SK-N-SH (cell line): Measurements from ENCODE around the gene ZGPAT. TPM values are rescaled to one million over a fixed set of nuclear protein-coding genes. Genes with fewer than 3 reads are reported as not detected.

Experiments used
- CTCF ChIA-PET: fragments of 300-600, 350-600 bp; formaldehyde crosslinking; extraction: SDS; loops from one replicate; lab custom pipeline; 2021; lab: Yijun Ruan, JAX
- POLR2A ChIA-PET: fragments of 350-600 bp; sonication (Branson Sonifier 250); formaldehyde crosslinking; extraction: SDS; loops from one replicate; lab custom pipeline; 2020; ENCODE audit warnings: antibody characterized with exemption, inconsistent platforms; lab: Yijun Ruan, JAX
- DNase-seq: peaks from one replicate; pipeline ENCODE4 v3.0.0; 2012
- H2AFZ ChIP-seq: fragments of 200-600 bp; sonication (generic); 2 replicates; pipeline ENCODE4 v1.8.1; 2016; ENCODE audit warnings: antibody characterized with exemption, mild to moderate bottlenecking, low read depth
- H3F3A ChIP-seq: fragments of 200-600 bp; sonication (generic); replicated peaks from 2 replicates; pipeline ENCODE3; 2016; ENCODE audit warnings: antibody characterized with exemption, mild to moderate bottlenecking; ENCODE audit not compliant: insufficient read depth
- H3K27ac ChIP-seq, 2 experiments: fragments of 200-500 bp in 1 of 2; fragments of 200-600 bp in 1 of 2; sonication (Bioruptor generic) in 1 of 2; sonication (generic), shearing (Covaris generic) in 1 of 2; 2 replicates each; pipeline versions ENCODE4 v1.5.1 to v1.6.1; 2014 to 2016; ENCODE audit warnings: low read depth in 2 of 2, inconsistent platforms in 1 of 2, low read length in 1 of 2, mild to moderate bottlenecking in 1 of 2, mixed read lengths in 1 of 2
- H3K27me3 ChIP-seq: fragments of 200-600 bp; sonication (generic), shearing (Covaris generic); 2 replicates; pipeline ENCODE4 v1.6.1; 2016; ENCODE audit warnings: mixed run types; ENCODE audit not compliant: insufficient read depth
- H3K36me3 ChIP-seq, 2 experiments: fragments of 200-500 bp in 1 of 2; fragments of 200-600 bp in 1 of 2; sonication (Bioruptor generic) in 1 of 2; sonication (generic) in 1 of 2; replicated peaks in 1 of 2; 2 replicates each; pipeline versions ENCODE3 to v1.5.1; 2014 to 2016; ENCODE audit warnings: low read length in 1 of 2, mild to moderate bottlenecking in 1 of 2; ENCODE audit not compliant: insufficient read depth in 2 of 2, control insufficient read depth in 1 of 2
- H3K4me1 ChIP-seq, 2 experiments: fragments of 200-500 bp in 1 of 2; fragments of 200-600 bp in 1 of 2; sonication (Bioruptor generic) in 1 of 2; sonication (generic), shearing (Covaris generic) in 1 of 2; 2 replicates each; pipeline versions ENCODE4 v1.5.1 to v1.6.1; 2014 to 2016; ENCODE audit warnings: low read depth in 1 of 2, low read length in 1 of 2, mixed run types in 1 of 2; ENCODE audit not compliant: insufficient read depth in 2 of 2, control insufficient read depth in 1 of 2
- H3K4me2 ChIP-seq: fragments of 200-600 bp; sonication (generic), shearing (Covaris generic); 2 replicates; pipeline ENCODE4 v1.6.1; 2017; ENCODE audit warnings: mixed run types
- H3K4me3 ChIP-seq, 2 experiments: fragments of 200-500 bp in 1 of 2; fragments of 200-600 bp in 1 of 2; sonication (Bioruptor generic) in 1 of 2; sonication (generic), shearing (Covaris generic) in 1 of 2; 2 replicates each; pipeline versions ENCODE4 v1.5.1 to v1.8.1; 2014 to 2016; ENCODE audit warnings: low read depth in 2 of 2, inconsistent platforms in 1 of 2, low read length in 1 of 2, mild to moderate bottlenecking in 1 of 2, mixed read lengths in 1 of 2, moderate library complexity in 1 of 2
- H3K79me2 ChIP-seq: fragments of 200-600 bp; sonication (generic); 2 replicates; pipeline ENCODE4 v1.8.1; 2017; ENCODE audit warnings: mild to moderate bottlenecking; ENCODE audit not compliant: insufficient read depth
- H3K9ac ChIP-seq: fragments of 200-600 bp; sonication (generic); 2 replicates; pipeline ENCODE4 v1.6.1; 2017; ENCODE audit warnings: mixed run types
- H3K9me2 ChIP-seq: fragments of 200-600 bp; sonication (generic); 2 replicates; pipeline ENCODE4 v1.6.1; 2017; ENCODE audit warnings: mixed run types
- H3K9me3 ChIP-seq: fragments of 200-600 bp; sonication (generic); 2 replicates; pipeline ENCODE4 v1.6.1; 2017; ENCODE audit warnings: mixed run types, mild to moderate bottlenecking, moderate library complexity
- H4K20me1 ChIP-seq: fragments of 200-600 bp; sonication (generic); 2 replicates; pipeline ENCODE4 v1.6.1; 2017; ENCODE audit warnings: mild to moderate bottlenecking, mixed run types; ENCODE audit not compliant: insufficient read depth
- CHD2 ChIP-seq: fragments of 150-350 bp; IDR thresholded peaks from 2 replicates; pipeline ENCODE4 v1.6.1; 2018; ENCODE audit warnings: low read length; ENCODE audit not compliant: partially characterized antibody
- ELF1 ChIP-seq: IDR thresholded peaks from 2 replicates; pipeline ENCODE4 v1.4.0; 2012
- GATA2 ChIP-seq: sonication (generic); formaldehyde crosslinking; IDR thresholded peaks from 2 replicates; pipeline ENCODE4 v1.5.0; 2020; ENCODE audit warnings: mild to moderate bottlenecking, missing genetic modification reagents
- IRF3 ChIP-seq: fragments of 150-350 bp; IDR thresholded peaks from 2 replicates; pipeline ENCODE4 v1.6.1; 2016; ENCODE audit warnings: mild to moderate bottlenecking, low read depth, low read length
- MAX ChIP-seq: IDR thresholded peaks from 2 replicates; pipeline ENCODE4 v1.4.0; 2012; ENCODE audit warnings: low read depth
- MEF2A ChIP-seq: IDR thresholded peaks from 2 replicates; pipeline ENCODE4 v1.4.0; 2012; ENCODE audit warnings: low read depth, borderline replicate concordance
- NFIC ChIP-seq: IDR thresholded peaks from 2 replicates; pipeline ENCODE4 v1.4.0; 2012; ENCODE audit warnings: borderline replicate concordance
- NRF1 ChIP-seq: IDR thresholded peaks from 2 replicates; pipeline ENCODE4 v1.6.1; 2012; ENCODE audit warnings: low read depth, mild to moderate bottlenecking, low read length
- PBX3 ChIP-seq: IDR thresholded peaks from 2 replicates; pipeline ENCODE4; 2012
- RAD21 ChIP-seq: IDR thresholded peaks from 2 replicates; pipeline ENCODE4 v1.6.1; 2012; ENCODE audit warnings: mild to moderate bottlenecking, low read length
- RFX5 ChIP-seq: IDR thresholded peaks from 2 replicates; pipeline ENCODE4 v1.6.1; 2012; ENCODE audit warnings: mild to moderate bottlenecking, improper control_type of control experiment, low read length
- SMC3 ChIP-seq: IDR thresholded peaks from 2 replicates; pipeline ENCODE4 v1.6.1; 2012; ENCODE audit warnings: low read depth, low read length, improper control_type of control experiment
- TCF12 ChIP-seq: IDR thresholded peaks from 2 replicates; pipeline ENCODE4 v1.4.0; 2012
- YY1 ChIP-seq: IDR thresholded peaks from 2 replicates; pipeline ENCODE4 v1.4.0; 2012; ENCODE audit warnings: low read depth, mild to moderate bottlenecking
- WGBS: methylation state at CpG from one replicate; pipeline ENCODE4 v1.1.6; 2017; ENCODE audit warnings: low lambda C conversion rate; 5-methylcytosine and 5-hydroxymethylcytosine counted together
- polyA plus RNA-seq, 3 experiments: library from polyadenylated mRNA; depleted of rRNA; stranded (reverse); fragments of >200 nt; gene quantifications; 2 replicates each; pipeline ENCODE4 v1.2.3, GENCODE V29; 2012

The ZGPAT gene
- polyA plus RNA-seq, 1 of the 3 experiments (the other 2 are of a cell fraction): 33.7 TPM

- no peak for TF ChIP-seq IRF3
- no peak for TF ChIP-seq YY1
- TF ChIP-seq ELF1: no peak
- TF ChIP-seq GATA2 (CRISPR knock-in tag): no peak
- no peak for TF ChIP-seq RFX5
- TF ChIP-seq NRF1: no peak
- TF ChIP-seq MEF2A: no peak
- no peak for TF ChIP-seq MAX
These were observed 20.2 kb upstream of the ZGPAT start (continued) for GRCh38 chr20:63687419-63688178.

- Histone ChIP-seq H3F3A (no peaks in the 10 kb centered on the region), H3K27ac (no peak overlapping the region), H2AFZ (no peak overlapping the region), H3K4me1 (no peaks in the 10 kb centered on the region), H3K36me3 (no peaks in the 10 kb centered on the region), H3K27me3 (no peaks in the 10 kb centered on the region), H3K9ac (no peak overlapping the region), H3K4me2 (no peak overlapping the region), H3K79me2 (no peaks in the 10 kb centered on the region), H4K20me1 (no peaks in the 10 kb centered on the region), H3K9me2 (no peaks in the 10 kb centered on the region), H3K4me3 (no peak overlapping the region), H3K9me3 (no peaks in the 10 kb centered on the region)
- ChIA-PET CTCF (no interaction called here), POLR2A (interaction anchor here (0.9 kb wide), 1 partner anchor 14 kb away, joined by 3 read pairs; no protein-coding TSS in a partner anchor)
- TF ChIP-seq TCF12 (no peak), RAD21 (no peak)
- no peak for DNase-seq
- 91% methylated on average over 14 of the region's 31 CpGs for WGBS
These were observed 19.4 kb upstream of the ZGPAT start for GRCh38 chr20:63688228-63689045.

GRCh38 chr20:63689046-63690002, 18.5 kb upstream of the ZGPAT start:
- no peak for DNase-seq
- H3F3A ChIP-seq: no peaks in the 10 kb centered on the region
- no peak overlapping the region for H3K4me2 ChIP-seq
- 84% methylated on average over 7 of the region's 44 CpGs for WGBS
- CTCF ChIA-PET: no interaction called here
- no peak for TF ChIP-seq PBX3
- TF ChIP-seq CHD2: no peak
- no peak for TF ChIP-seq SMC3
- TF ChIP-seq NFIC: no peak
- no peak for TF ChIP-seq GATA2 (CRISPR knock-in tag)
- H3K9me2 ChIP-seq: no peaks in the 10 kb centered on the region
- no peak overlapping the region for H3K9ac ChIP-seq
- H3K27ac ChIP-seq: no peak overlapping the region
- no peaks in the 10 kb centered on the region for H4K20me1 ChIP-seq
- H3K4me3 ChIP-seq: no peak overlapping the region
- H3K9me3 ChIP-seq: no peaks in the 10 kb centered on the region
- H3K79me2 ChIP-seq: no peaks in the 10 kb centered on the region
- H3K27me3 ChIP-seq: no peaks in the 10 kb centered on the region
- H2AFZ ChIP-seq: no peak overlapping the region
- peaks cover 0 to under 1% of the 10 kb centered on the region in 2 experiments for H3K36me3 ChIP-seq
- POLR2A ChIA-PET: no interaction called here
- no peaks in the 10 kb centered on the region for H3K4me1 ChIP-seq
